Measurements from ENCODE around the gene MRFAP1L1.
"Not testable (repeated sequence)": the region's sequence is repeated elsewhere in the genome, so short reads cannot be mapped to it uniquely, and the experiment has no call there.

The MRFAP1L1 gene

GRCh38 chr4:6709230-6710114, at the start of gene MRFAP1L1:
Gene MRFAP1L1, minus strand, starts transcription at chr4:6709865. Its CDS starts 236 bp downstream, at chr4:6709629.
- peak; percentile 93 for DNase-seq

- no peak for DNase-seq
These were observed 49.1 kb upstream of the MRFAP1L1 start for GRCh38 chr4:6758728-6759127.

- not testable (repeated sequence) for DNase-seq
These were observed 46.7 kb upstream of the MRFAP1L1 start for GRCh38 chr4:6756345-6756744.

GRCh38 chr4:6755088-6755753, 45.6 kb upstream of the MRFAP1L1 start:
- DNase-seq, result no peak

GRCh38 chr4:6754481-6755087, 44.9 kb upstream of the MRFAP1L1 start:
- DNase-seq, result no peak

DNA sequence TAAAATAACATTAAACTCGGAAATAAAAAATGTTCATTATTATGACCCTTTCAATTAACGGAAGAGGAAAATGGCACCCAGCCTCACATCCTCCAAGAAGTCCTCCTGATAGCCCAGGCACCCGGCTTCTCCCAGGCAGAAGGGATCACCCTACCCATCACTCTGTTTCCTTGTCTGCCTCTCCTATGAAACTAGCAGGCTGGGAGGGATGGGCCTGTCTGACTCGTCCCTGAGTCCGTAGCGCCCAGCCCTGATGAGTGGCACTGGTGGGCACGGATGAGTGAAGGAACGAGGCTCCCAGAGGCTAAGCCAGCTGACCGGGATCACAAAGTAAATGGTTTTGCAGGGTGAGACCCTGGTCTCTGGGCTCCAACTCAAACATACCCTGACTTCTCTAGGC, 44.2 kb upstream of the MRFAP1L1 start:
- no peak for DNase-seq

GRCh38 chr4:6753103-6753560, 43.5 kb upstream of the MRFAP1L1 start:
- no peak for DNase-seq

GRCh38 chr4:6752486-6752829, 42.8 kb upstream of the MRFAP1L1 start:
- DNase-seq, result peak; percentile 23

- no peak for DNase-seq
These were observed 42.2 kb upstream of the MRFAP1L1 start for GRCh38 chr4:6751611-6752485.

- DNase-seq, result no peak
These were observed 40.9 kb upstream of the MRFAP1L1 start for GRCh38 chr4:6750286-6751221.

GRCh38 chr4:6749340-6750171, 39.9 kb upstream of the MRFAP1L1 start:
- no peak for DNase-seq

- no peak for DNase-seq
These were observed 38.6 kb upstream of the MRFAP1L1 start for GRCh38 chr4:6748286-6748685.

GRCh38 chr4:6747294-6748051, 37.8 kb upstream of the MRFAP1L1 start:
- DNase-seq, result no peak

- DNase-seq, result no peak
These were observed 37.1 kb upstream of the MRFAP1L1 start for GRCh38 chr4:6746721-6747293.

GRCh38 chr4:6742989-6743388, 33.3 kb upstream of the MRFAP1L1 start:
- no peak for DNase-seq

- no peak for DNase-seq
These were observed 32.8 kb upstream of the MRFAP1L1 start for GRCh38 chr4:6742507-6742906.

DNA sequence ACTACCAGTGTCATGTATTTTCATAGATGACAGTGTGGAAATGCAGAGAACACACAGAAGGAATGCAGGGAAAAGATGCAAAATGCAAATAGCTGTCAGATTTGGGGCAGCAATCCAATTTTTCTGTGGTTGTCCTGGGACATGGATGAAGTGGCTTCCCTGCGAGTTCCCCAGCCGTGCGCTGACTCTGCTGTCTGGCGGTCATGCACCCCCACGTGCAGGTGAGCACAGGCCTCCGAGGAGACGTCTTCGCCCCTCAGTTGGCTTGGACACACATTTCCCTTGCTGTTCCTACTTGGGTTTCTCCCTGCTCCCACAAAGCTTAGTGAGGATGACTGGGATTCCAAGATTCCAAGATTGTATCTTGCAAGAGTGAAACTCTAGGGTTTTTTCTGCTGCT, 30.7 kb upstream of the MRFAP1L1 start:
- no peak for DNase-seq

DNA sequence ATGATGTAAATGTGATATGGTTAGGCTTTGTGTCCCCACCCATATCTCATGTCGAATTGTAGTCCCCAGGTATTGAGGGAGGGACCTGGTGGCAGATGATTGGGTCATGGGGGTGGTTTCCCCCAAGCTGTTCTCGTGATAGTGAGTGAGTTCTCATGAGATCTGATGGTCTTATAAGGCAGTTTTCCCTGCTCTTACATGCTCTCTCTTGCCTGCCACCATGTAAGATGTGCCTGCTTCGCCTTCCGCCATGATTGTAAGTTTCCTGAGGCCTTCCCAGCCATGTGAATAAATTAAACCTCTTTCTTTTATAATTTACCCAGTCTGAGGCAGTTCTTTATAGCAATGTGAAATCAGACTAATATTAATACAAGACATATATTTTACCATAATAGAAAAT, 30.3 kb upstream of the MRFAP1L1 start:
- no peak for DNase-seq

GRCh38 chr4:6734165-6734786, 24.6 kb upstream of the MRFAP1L1 start:
- no peak for DNase-seq
